ENCODE data around the gene BANP.

DNA sequence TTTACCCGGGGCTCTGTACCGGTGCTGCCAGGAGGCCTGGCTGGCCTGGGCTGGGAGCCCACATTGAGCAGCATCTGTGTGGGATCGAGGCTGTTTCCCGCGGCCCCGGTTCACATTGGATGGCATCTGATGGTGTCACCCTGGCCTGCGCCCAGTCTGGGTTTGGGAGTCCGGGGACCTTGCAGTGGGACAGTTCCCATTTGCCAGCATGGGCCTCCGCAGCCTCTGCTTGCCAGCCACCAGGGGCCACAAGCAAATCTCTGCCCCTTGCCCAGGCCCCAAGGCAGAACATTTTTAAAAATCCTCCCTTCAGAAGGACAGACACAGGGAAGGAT is 64.5 kb downstream of the BANP start:
- TF ChIP-seq POLR2A (IDR thresholded peaks at IDR 0.05; ENCODE audit: low read length) (no peak), GATA1 (IDR thresholded peaks at IDR 0.05; ENCODE audit: low read depth, low read length) (no peak)

All from erythroblast (primary cell).